HG03342 (cell line): ENCODE results near the gene MCIDAS.

Source experiments
- ATAC-seq: cut with Tn5 transposase; IDR thresholded peaks from one replicate; pipeline ENCODE4 v1.9.1; 2021; ENCODE audit warnings: mild to moderate bottlenecking, moderate library complexity; ENCODE audit not compliant: unreplicated experiment

Gene MCIDAS

GRCh38 chr5:55222985-55223811 lies 3.9 kb downstream of the MCIDAS start:
- no peak for ATAC-seq

- no peak for ATAC-seq
Measured at GRCh38 chr5:55222092-55222984, 4.8 kb downstream of the MCIDAS start.

- ATAC-seq, result no peak
Measured at GRCh38 chr5:55220433-55221185, 6.5 kb downstream of the MCIDAS start.

- no peak for ATAC-seq
Measured at GRCh38 chr5:55219770-55220169, 7.3 kb downstream of the MCIDAS start.

- ATAC-seq, result no peak
Measured at GRCh38 chr5:55218967-55219366, 8.1 kb downstream of the MCIDAS start.

GRCh38 chr5:55211184-55211874 lies 15.8 kb downstream of the MCIDAS start:
- ATAC-seq, result no peak

- ATAC-seq, result no peak
Measured at GRCh38 chr5:55205001-55205400, 22.1 kb downstream of the MCIDAS start.

GRCh38 chr5:55191165-55191564 lies 36.0 kb downstream of the MCIDAS start:
- ATAC-seq, result no peak

GRCh38 chr5:55188656-55189540 lies 38.2 kb downstream of the MCIDAS start:
- ATAC-seq, result no peak

- ATAC-seq, result no peak
Measured at GRCh38 chr5:55187370-55187769, 39.7 kb downstream of the MCIDAS start.

- no peak for ATAC-seq
Measured at GRCh38 chr5:55180016-55180415, 47.1 kb downstream of the MCIDAS start.

GRCh38 chr5:55177078-55177477 lies 50.0 kb downstream of the MCIDAS start:
- no peak for ATAC-seq

- no peak for ATAC-seq
Measured at GRCh38 chr5:55176176-55176818, 50.8 kb downstream of the MCIDAS start.

GRCh38 chr5:55175781-55176175 lies 51.3 kb downstream of the MCIDAS start:
- ATAC-seq, result no peak

GRCh38 chr5:55173687-55174230 lies 53.4 kb downstream of the MCIDAS start:
- peak; percentile 7 for ATAC-seq

- ATAC-seq, result peak; percentile 87
Measured at GRCh38 chr5:55172937-55173686, 54.0 kb downstream of the MCIDAS start, which contains the start of gene CDC20B. Gene CDC20B, minus strand, starts transcription at chr5:55173177. Its CDS starts 177 bp downstream, at chr5:55173000.

GRCh38 chr5:55172051-55172899 lies 54.8 kb downstream of the MCIDAS start:
- ATAC-seq, result peak; percentile 69
